KMS-11 (cell line): ENCODE results near the gene KCNK6.
A peak's percentile ranks its signal among the peaks of the same experiment; 100 is the strongest.
"Not testable (repeated sequence)": the region's sequence is repeated elsewhere in the genome, so short reads cannot be mapped to it uniquely, and the experiment has no call there.

Experiments used
- H2AFZ ChIP-seq: fragments of 200-600 bp; sonication (generic); 2 replicates; pipeline ENCODE4 v1.6.1; 2016; ENCODE audit warnings: antibody characterized with exemption, mixed run types, low read depth
- H3K27ac ChIP-seq: fragments of 200-600 bp; sonication (generic); 2 replicates; pipeline ENCODE4 v1.6.1; 2016; ENCODE audit warnings: mild to moderate bottlenecking, mixed run types
- H3K27me3 ChIP-seq: fragments of 200-600 bp; sonication (generic); 2 replicates; pipeline ENCODE4 v1.6.1; 2017; ENCODE audit warnings: mild to moderate bottlenecking, low read depth, mixed run types, moderate library complexity; ENCODE audit not compliant: insufficient read depth
- H3K36me3 ChIP-seq: fragments of 200-600 bp; sonication (generic); 2 replicates; pipeline ENCODE4 v1.6.1; 2017; ENCODE audit warnings: mild to moderate bottlenecking, mixed run types; ENCODE audit not compliant: insufficient read depth
- H3K4me1 ChIP-seq: fragments of 200-600 bp; sonication (generic); 2 replicates; pipeline ENCODE4 v1.6.1; 2016; ENCODE audit warnings: mild to moderate bottlenecking, low read depth, mixed run types; ENCODE audit not compliant: poor library complexity, severe bottlenecking
- H3K4me2 ChIP-seq: fragments of 200-600 bp; sonication (generic); 2 replicates; pipeline ENCODE4 v1.7.0; 2016; ENCODE audit warnings: mild to moderate bottlenecking, mixed run types
- H3K4me3 ChIP-seq: fragments of 200-600 bp; sonication (generic); IDR thresholded peaks from 2 replicates; pipeline ENCODE4 v1.6.1; 2017; ENCODE audit warnings: low read depth, low read length, mixed read lengths; ENCODE audit not compliant: insufficient read depth
- H3K79me2 ChIP-seq: fragments of 200-600 bp; sonication (generic); 2 replicates; pipeline ENCODE4 v1.6.1; 2016; ENCODE audit warnings: low read depth, mixed run types; ENCODE audit not compliant: insufficient read depth
- H3K9ac ChIP-seq: fragments of 200-600 bp; sonication (generic); 2 replicates; pipeline ENCODE4 v1.6.1; 2016; ENCODE audit warnings: mild to moderate bottlenecking, mixed run types
- H4K20me1 ChIP-seq: fragments of 200-600 bp; sonication (generic); 2 replicates; pipeline ENCODE4 v1.6.1; 2016; ENCODE audit warnings: mild to moderate bottlenecking, mixed run types; ENCODE audit not compliant: insufficient read depth
- CTCF ChIP-seq: fragments of 200-600 bp; sonication (generic); conservative IDR thresholded peaks from 2 replicates; pipeline ENCODE4 v1.6.1; 2017; ENCODE audit warnings: low read depth, mild to moderate bottlenecking, antibody characterized with exemption, low read length, moderate library complexity, mixed read lengths

KCNK6 gene

GRCh38 chr19:38335949-38336637 is 16.4 kb downstream of the KCNK6 start:
- Histone ChIP-seq H3K4me3 (no peak overlapping the region), H3K79me2 (no peaks in the 10 kb centered on the region), H3K9ac (peak overlapping the region; percentile 39; the same call in 1 of the 2 replicates), H3K4me2 (peak overlapping the region; percentile 83), H3K27me3 (no peaks in the 10 kb centered on the region), H3K4me1 (peaks cover 6% of the 10 kb centered on the region), H3K36me3 (no peaks in the 10 kb centered on the region), H4K20me1 (no peaks in the 10 kb centered on the region), H3K27ac (peak overlapping the region; percentile 56), H2AFZ (peak overlapping the region; percentile 99)
- no peak for TF ChIP-seq CTCF

DNA sequence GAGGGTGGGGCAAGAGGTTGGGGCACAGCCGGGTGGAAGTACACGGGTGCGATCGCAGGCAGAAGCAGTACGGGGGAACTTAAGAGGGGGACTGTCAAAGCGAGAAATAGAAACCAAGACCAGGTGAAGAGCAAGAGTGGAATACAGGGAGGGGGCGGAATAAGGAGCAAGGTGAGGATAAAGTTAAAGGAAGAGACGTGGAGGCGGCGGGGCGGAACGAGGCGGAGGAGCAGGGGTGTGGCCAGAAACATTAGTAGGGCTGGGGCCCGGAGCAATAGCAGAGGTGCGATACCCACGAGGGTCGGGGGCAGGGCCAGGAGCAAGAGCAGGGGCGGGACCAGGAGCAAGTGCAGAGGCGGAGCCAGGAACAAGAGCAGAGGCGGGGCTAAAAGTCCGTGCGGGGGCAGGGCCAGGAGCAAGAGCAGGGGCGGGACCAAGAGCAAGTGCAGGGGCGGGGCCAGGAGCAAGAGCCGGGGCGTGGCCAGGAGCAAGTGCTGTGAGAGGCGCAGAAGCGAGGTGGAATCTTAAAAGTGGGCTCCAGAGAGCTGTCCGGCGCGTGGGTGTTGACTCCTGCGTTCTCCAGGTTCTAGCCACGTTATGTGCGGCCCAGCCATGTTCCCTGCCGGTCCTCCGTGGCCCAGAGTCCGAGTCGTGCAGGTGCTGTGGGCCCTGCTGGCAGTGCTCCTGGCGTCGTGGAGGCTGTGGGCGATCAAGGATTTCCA is 17.2 kb downstream of the KCNK6 start:
- Histone ChIP-seq H3K4me1 (peaks cover 6% of the 10 kb centered on the region), H3K27ac (peak overlapping the region; percentile 56), H3K79me2 (no peaks in the 10 kb centered on the region), H3K4me3 (no peak overlapping the region), H3K27me3 (no peaks in the 10 kb centered on the region), H3K9ac (peak overlapping the region; percentile 39; the same call in 1 of the 2 replicates), H2AFZ (peak overlapping the region; percentile 99), H3K36me3 (no peaks in the 10 kb centered on the region), H4K20me1 (no peaks in the 10 kb centered on the region), H3K4me2 (peak overlapping the region; percentile 89)
- TF ChIP-seq CTCF: no peak

DNA sequence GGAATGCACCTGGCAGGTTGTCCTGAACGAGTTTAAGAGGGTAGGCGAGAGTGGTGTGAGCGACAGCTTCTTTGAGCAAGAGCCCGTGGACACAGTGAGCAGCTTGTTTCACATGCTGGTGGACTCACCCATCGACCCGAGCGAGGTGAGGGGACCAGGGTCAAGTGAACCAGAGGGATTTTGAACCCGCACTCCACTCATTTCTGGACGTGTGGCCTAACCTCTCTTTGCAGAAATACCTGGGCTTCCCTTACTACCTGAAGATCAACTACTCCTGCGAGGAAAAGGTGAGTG is 17.7 kb downstream of the KCNK6 start:
- Histone ChIP-seq H3K9ac (no peak overlapping the region), H3K27ac (no peak overlapping the region), H4K20me1 (no peaks in the 10 kb centered on the region), H3K4me3 (no peak overlapping the region), H2AFZ (peak overlapping the region; percentile 99; the same call in 1 of the 2 replicates), H3K4me1 (peaks cover 6% of the 10 kb centered on the region), H3K79me2 (no peaks in the 10 kb centered on the region), H3K27me3 (no peaks in the 10 kb centered on the region), H3K36me3 (no peaks in the 10 kb centered on the region), H3K4me2 (peak overlapping the region; percentile 89)
- TF ChIP-seq CTCF: no peak

- H3K36me3 ChIP-seq, H3K79me2 ChIP-seq, H3K4me3 ChIP-seq, H3K4me1 ChIP-seq, H3K9ac ChIP-seq, H2AFZ ChIP-seq, H4K20me1 ChIP-seq, H3K27me3 ChIP-seq, H3K27ac ChIP-seq, H3K4me2 ChIP-seq: not testable (repeated sequence)
These were observed 19.4 kb downstream of the KCNK6 start for GRCh38 chr19:38339011-38339410.

- Histone ChIP-seq H3K27ac (no peak overlapping the region), H3K79me2 (no peaks in the 10 kb centered on the region)
These were observed 21.3 kb downstream of the KCNK6 start for GRCh38 chr19:38340927-38341326.

More at GRCh38 chr19:38340927-38341326, 21.3 kb downstream of the KCNK6 start:
- H3K36me3 ChIP-seq: no peaks in the 10 kb centered on the region
- peaks cover 6% of the 10 kb centered on the region for H3K4me1 ChIP-seq
- no peaks in the 10 kb centered on the region for H4K20me1 ChIP-seq
- H3K27me3 ChIP-seq: no peaks in the 10 kb centered on the region
- no peak for TF ChIP-seq CTCF
- no peak overlapping the region for H3K4me3 ChIP-seq
- H2AFZ ChIP-seq: no peak overlapping the region
- H3K9ac ChIP-seq: no peak overlapping the region
- H3K4me2 ChIP-seq: no peak overlapping the region
